K562 (cell line): ENCODE results near the gene MAGI1. TPM values are rescaled to one million over a fixed set of nuclear protein-coding genes. Genes with fewer than 3 reads are reported as not detected.

Experiments used
- ATAC-seq: fragments of 200-7000 bp; cut with Tn5 transposase; 3 replicates; pipeline ENCODE4 v1.9.1; 2020; ENCODE audit warnings: moderate library complexity
- BruUV-seq: library from RNA; stranded (reverse); fragments of 400-500 nt; replicated peaks from 2 replicates; lab custom pipeline; 2021; lab: Mats Ljungman, UMichigan
- CTCF ChIA-PET: fragments of 300-600 bp; formaldehyde crosslinking; extraction: SDS; loops from one replicate; lab custom pipeline; 2021; ENCODE audit warnings: low intra/inter-chr PET ratio; lab: Yijun Ruan, JAX
- POLR2A ChIA-PET: fragments of 300-600, 350-650 bp; sonication (Branson Sonifier 250); formaldehyde crosslinking; extraction: SDS; loops from one replicate; lab custom pipeline; 2021; ENCODE audit warnings: antibody characterized with exemption, inconsistent platforms; lab: Yijun Ruan, JAX
- DNase-seq, 4 experiments: peaks; one replicate each; pipeline versions ENCODE4 v3.0.0 to v3.0.0-alpha.2; 2011 to 2018; ENCODE audit warnings: low spot score in 3 of 4, mixed read lengths in 3 of 4; ENCODE audit errors: extremely low read depth in 1 of 4
- FAIRE-seq: peaks from 2 replicates; lab custom pipeline; 2011; peaks lifted over from hg19 to GRCh38; lab: Jason Lieb, UNC
- H2AFZ ChIP-seq: 2 replicates; pipeline ENCODE4 v1.6.0; 2011; ENCODE audit warnings: low read depth, low read length, control low read depth, inconsistent platforms
- H3K27ac ChIP-seq: fragments of 200-600 bp; 3 replicates; pipeline ENCODE4 v1.8.0; 2011; ENCODE audit warnings: low read depth, mild to moderate bottlenecking, control low read depth, inconsistent platforms, low read length, moderate library complexity, mixed read lengths; ENCODE audit errors: extremely low read depth
- H3K27me3 ChIP-seq, 2 experiments: fragments of 300-600 bp in 1 of 2; 2 replicates in 1 of 2; 3 replicates in 1 of 2; pipeline versions ENCODE4 v1.6.0 to v1.8.0; 2011; ENCODE audit warnings: inconsistent platforms in 2 of 2, low read length in 2 of 2, mild to moderate bottlenecking in 1 of 2, mixed read lengths in 1 of 2, moderate library complexity in 1 of 2; ENCODE audit not compliant: control insufficient read depth in 2 of 2, insufficient read depth in 2 of 2
- H3K36me3 ChIP-seq: fragments of 300-600 bp; 3 replicates; pipeline ENCODE4 v1.8.0; 2011; ENCODE audit warnings: mild to moderate bottlenecking, low read length, inconsistent platforms; ENCODE audit not compliant: control insufficient read depth, insufficient read depth
- H3K4me1 ChIP-seq, 2 experiments: fragments of 200-600 bp in 1 of 2; replicated peaks in 1 of 2; 2 replicates in 1 of 2; 3 replicates in 1 of 2; pipeline versions ENCODE4 v1.5.1 to v1.8.0; 2011; ENCODE audit warnings: inconsistent platforms in 2 of 2, low read length in 2 of 2, mild to moderate bottlenecking in 1 of 2, mixed read lengths in 1 of 2, moderate library complexity in 1 of 2; ENCODE audit not compliant: control insufficient read depth in 2 of 2, insufficient read depth in 2 of 2
- H3K4me2 ChIP-seq: 2 replicates; pipeline ENCODE4 v1.6.1; 2011; ENCODE audit warnings: low read length, control low read depth, inconsistent platforms, mixed read lengths; ENCODE audit not compliant: insufficient read depth
- H3K4me3 ChIP-seq: fragments of 200-600 bp; sonication (generic), shearing (Covaris generic); 2 replicates; pipeline ENCODE4 v1.5.1; 2016; ENCODE audit warnings: control low read depth, inconsistent platforms
- H3K79me2 ChIP-seq: fragments of 200-600 bp; 3 replicates; pipeline ENCODE4 v1.8.0; 2011; ENCODE audit warnings: low read length, inconsistent platforms; ENCODE audit not compliant: control insufficient read depth, insufficient read depth
- H3K9ac ChIP-seq, 2 experiments: 2 replicates each; pipeline versions ENCODE4 v1.6.0 to v1.6.1; 2011; ENCODE audit warnings: low read depth in 2 of 2, low read length in 2 of 2, control low read depth in 1 of 2, inconsistent platforms in 1 of 2, mild to moderate bottlenecking in 1 of 2, mixed read lengths in 1 of 2; ENCODE audit not compliant: insufficient read depth in 1 of 2
- H3K9me1 ChIP-seq: one replicate; pipeline ENCODE4 v1.6.0; 2011; ENCODE audit warnings: inconsistent platforms, mild to moderate bottlenecking, low read length, moderate library complexity; ENCODE audit not compliant: control insufficient read depth, insufficient read depth
- H3K9me3 ChIP-seq: replicated peaks from 2 replicates; pipeline ENCODE4 v1.5.1; 2011; ENCODE audit warnings: low read depth, low read length, inconsistent platforms; ENCODE audit not compliant: control insufficient read depth, insufficient read depth
- H4K20me1 ChIP-seq: replicated peaks from 2 replicates; pipeline ENCODE4 v1.6.1; 2011; ENCODE audit warnings: low read length, inconsistent platforms, mixed read lengths; ENCODE audit not compliant: control insufficient read depth, insufficient read depth
- FUS ChIP-seq: fragments of 200-400 bp; formaldehyde crosslinking; optimal IDR thresholded peaks from 2 replicates; pipeline ENCODE3; 2017; ENCODE audit warnings: low read depth, low read length
- GTF2F1 ChIP-seq: IDR thresholded peaks from 2 replicates; pipeline ENCODE4 v1.6.1; 2011; ENCODE audit warnings: low read depth, low read length, improper control_type of control experiment
- MXI1 ChIP-seq: IDR thresholded peaks from 2 replicates; pipeline ENCODE4 v1.6.1; 2011; ENCODE audit warnings: low read depth, mild to moderate bottlenecking, improper control_type of control experiment, low read length
- NRF1 ChIP-seq, 2 experiments: fragments of 450-650 bp; IDR thresholded peaks in 1 of 2; conservative IDR thresholded peaks in 1 of 2; 2 replicates each; pipeline ENCODE4 v1.6.1; 2014; ENCODE audit warnings: mild to moderate bottlenecking in 2 of 2
- RAD51 ChIP-seq: fragments of 450-650 bp; IDR thresholded peaks from 2 replicates; pipeline ENCODE4 v1.7.1; 2016; ENCODE audit warnings: low read depth, mild to moderate bottlenecking, borderline replicate concordance
- SMAD4 ChIP-seq: fragments of 250-450 bp; sonication (Bioruptor Pico); conservative IDR thresholded peaks from 2 replicates; pipeline ENCODE4 v1.8.0; 2021; ENCODE audit warnings: inconsistent platforms, mild to moderate bottlenecking, moderate library complexity
- SMARCE1 ChIP-seq: fragments of 450-650 bp; IDR thresholded peaks from 2 replicates; pipeline ENCODE4 v1.7.1; 2016; ENCODE audit warnings: mild to moderate bottlenecking
- SMC3 ChIP-seq: conservative IDR thresholded peaks from 2 replicates; pipeline ENCODE4 v1.6.1; 2011; ENCODE audit warnings: low read depth, low read length, improper control_type of control experiment; ENCODE audit not compliant: insufficient read depth
- TAF1 ChIP-seq: IDR thresholded peaks from 2 replicates; pipeline ENCODE4 v1.6.1; 2011; ENCODE audit warnings: mild to moderate bottlenecking, low read length, moderate library complexity; ENCODE audit not compliant: insufficient read depth, control insufficient read depth, severe bottlenecking; ENCODE audit errors: extremely low read depth
- TEAD2 ChIP-seq: fragments of 450-650 bp; IDR thresholded peaks from 2 replicates; pipeline ENCODE4 v1.6.1; 2016; ENCODE audit warnings: missing genetic modification characterization, control low read depth, missing compliant biosample characterization
- XRCC3 ChIP-seq: fragments of 450-650 bp; IDR thresholded peaks from 2 replicates; pipeline ENCODE4 v1.6.1; 2017; ENCODE audit warnings: mild to moderate bottlenecking, moderate library complexity
- ZNF140 ChIP-seq: fragments of 250-450 bp; sonication (Bioruptor Pico); IDR thresholded peaks from 2 replicates; pipeline ENCODE4 v1.8.0; 2021; ENCODE audit warnings: moderate library complexity, mild to moderate bottlenecking, inconsistent platforms
- ZNF354B ChIP-seq: fragments of 250-450 bp; sonication (Bioruptor Pico); IDR thresholded peaks from 2 replicates; pipeline ENCODE4 v1.4.0; 2020
- ZNF785 ChIP-seq: fragments of 250-450 bp; sonication (Bioruptor Pico); IDR thresholded peaks from 2 replicates; pipeline ENCODE4 v1.4.0; 2020; ENCODE audit warnings: mild to moderate bottlenecking
- in situ Hi-C: fragments of 300-500 bp; cut with MboI; formaldehyde crosslinking; loops from 4 replicates; pipeline ENCODE4 v1.15.0; 2018; ENCODE audit warnings: inconsistent platforms, mixed read lengths
- intact Hi-C: fragments of 100-400 bp; cut with micrococcal nuclease; formaldehyde crosslinking; loops from 2 replicates; pipeline ENCODE4 v1.14.2; 2022
- polyA plus RNA-seq, 8 experiments: library from polyadenylated mRNA; depleted of rRNA in 4 of 8; stranded (reverse) in 5 of 8; unstranded in 3 of 8; fragments of >200 nt; fragmentation: Nextera tagmentation in 2 of 8; fragmentation: Illumina TruSeq in 1 of 8; extraction: Ambion mirVana in 2 of 8; extraction: Trizol in 1 of 8; gene quantifications; 2 replicates each; pipeline versions ENCODE4 v1.2.1 to v1.2.3, GENCODE V29; 2011 to 2014; ENCODE audit warnings: inconsistent platforms in 1 of 8, missing spikeins in 1 of 8
- total RNA-seq, 7 experiments: library from RNA; depleted of rRNA in 6 of 7; stranded (reverse); fragments of >200 nt in 6 of 7; fragmentation: Illumina TruSeq in 2 of 7; extraction: Trizol in 2 of 7; gene quantifications; 2 replicates each; pipeline versions ENCODE4 v1.2.1 to v1.2.3, GENCODE V29; 2011 to 2021; ENCODE audit warnings: low replicate concordance in 1 of 7
- TF ChIP-seq, protein P1 (sequence below): fragments of 450-650 bp; formaldehyde crosslinking; IDR thresholded peaks from 2 replicates; pipeline ENCODE4 v1.4.0; 2022; ENCODE audit warnings: missing genetic modification characterization

Gene MAGI1
- total and polyA plus RNA-seq, 9 of the 15 experiments (the other 6 are each of a cell fraction or from before 2014, with no cell fraction given) = 7.8 to 59.4 (median 43.2) TPM

DNA sequence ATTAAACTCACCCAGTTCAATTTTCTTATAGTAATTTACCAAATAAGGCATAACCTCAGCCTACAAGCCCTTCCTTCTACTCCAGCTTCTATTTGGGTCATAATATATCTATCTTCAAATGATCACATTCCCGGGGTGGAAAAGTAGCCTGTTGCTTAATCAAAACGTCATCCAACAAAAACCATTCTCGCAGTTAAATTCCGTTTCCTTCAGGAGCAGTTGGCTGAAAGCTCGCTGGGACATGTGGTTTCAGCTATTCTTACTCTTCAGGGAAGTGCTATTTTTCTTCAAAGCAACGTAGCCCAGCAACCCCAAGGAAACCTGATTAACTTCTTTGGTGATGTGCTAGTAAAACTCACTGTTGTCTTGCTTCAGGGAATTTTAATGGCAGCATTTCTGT lies 59.6 kb downstream of the MAGI1 start (continued):
- TF ChIP-seq, protein P1, sequence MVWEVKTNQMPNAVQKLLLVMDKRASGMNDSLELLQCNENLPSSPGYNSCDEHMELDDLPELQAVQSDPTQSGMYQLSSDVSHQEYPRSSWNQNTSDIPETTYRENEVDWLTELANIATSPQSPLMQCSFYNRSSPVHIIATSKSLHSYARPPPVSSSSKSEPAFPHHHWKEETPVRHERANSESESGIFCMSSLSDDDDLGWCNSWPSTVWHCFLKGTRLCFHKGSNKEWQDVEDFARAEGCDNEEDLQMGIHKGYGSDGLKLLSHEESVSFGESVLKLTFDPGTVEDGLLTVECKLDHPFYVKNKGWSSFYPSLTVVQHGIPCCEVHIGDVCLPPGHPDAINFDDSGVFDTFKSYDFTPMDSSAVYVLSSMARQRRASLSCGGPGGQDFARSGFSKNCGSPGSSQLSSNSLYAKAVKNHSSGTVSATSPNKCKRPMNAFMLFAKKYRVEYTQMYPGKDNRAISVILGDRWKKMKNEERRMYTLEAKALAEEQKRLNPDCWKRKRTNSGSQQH (CRISPR knock-in tag) = no peak
- TF ChIP-seq XRCC3 = no peak
- no peak for TF ChIP-seq SMC3
- TF ChIP-seq SMAD4 (CRISPR knock-in tag) = no peak
- TF ChIP-seq SMARCE1 = no peak
- TF ChIP-seq GTF2F1 = no peak
- TF ChIP-seq ZNF354B (CRISPR knock-in tag) = no peak
- TF ChIP-seq ZNF140 = no peak

DNA sequence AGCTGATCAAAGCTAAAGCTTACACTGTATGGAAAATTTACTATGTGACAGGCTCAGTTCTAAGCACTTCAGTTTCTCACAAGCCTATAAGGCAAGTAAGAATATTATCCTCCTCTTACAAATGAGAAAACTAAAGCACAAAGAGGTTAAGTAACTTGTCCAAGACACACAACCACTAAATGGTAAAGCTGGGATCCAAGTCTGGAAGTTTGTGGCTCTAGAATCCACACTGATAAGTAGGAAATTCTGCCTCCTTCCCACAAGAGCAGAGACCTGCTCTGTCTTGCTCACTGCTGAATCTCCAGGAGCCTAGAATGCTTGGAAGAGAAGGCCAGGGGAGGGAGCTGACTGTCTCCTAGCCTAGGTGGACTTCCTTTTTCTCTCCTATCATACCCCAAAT lies 60.6 kb downstream of the MAGI1 start:
- ChIA-PET CTCF (no interaction called here), POLR2A (no interaction called here)
- no peak overlapping the region for H3K4me2 ChIP-seq
- no peaks in the 10 kb centered on the region for H3K4me1 ChIP-seq
- no peaks in the 10 kb centered on the region for H3K9me1 ChIP-seq
- in situ Hi-C loops = no loop called here
- DNase-seq (no peak), ATAC-seq (no peak), FAIRE-seq (no peak)
- no TSS peak for BruUV-seq
- intact Hi-C loops = no loop called here
- no peaks in the 10 kb centered on the region for H4K20me1 ChIP-seq
- no peak overlapping the region for H3K9ac ChIP-seq
- H3K27ac ChIP-seq = no peak overlapping the region
- H3K4me3 ChIP-seq = no peak overlapping the region
- TF ChIP-seq NRF1 (conservative IDR thresholded peaks at IDR 0.05 in 1 of 2, IDR thresholded peaks at IDR 0.05 in 1 of 2) (no peak), MXI1 (no peak), ZNF785 (no peak), FUS (no peak), TAF1 (no peak), RAD51 (no peak), TEAD2 (tag) (no peak)
- no peaks in the 10 kb centered on the region for H3K36me3 ChIP-seq
- H3K9me3 ChIP-seq = no peaks in the 10 kb centered on the region
- no peaks in the 10 kb centered on the region for H3K79me2 ChIP-seq
- no peak overlapping the region for H2AFZ ChIP-seq
- H3K27me3 ChIP-seq = no peaks in the 10 kb centered on the region; a peak in 1 of 5 replicates
